ENCODE results near the gene IMMT. TPM values are rescaled to one million over a fixed set of nuclear protein-coding genes. Genes with fewer than 3 reads are reported as not detected.

IMMT gene
- total RNA-seq, 1 experiment from 2014 or later = 112 TPM

GRCh38 chr2:86147793-86148192 is 47.5 kb downstream of the IMMT start:
- Histone ChIP-seq H3T11ph (ENCODE audit: low read length) (no peak overlapping the region), H3K4me1 (ENCODE audit: insufficient read depth, low read length) (no peaks in the 10 kb centered on the region), H3K27me3 (ENCODE audit: insufficient read depth, low read length) (no peaks in the 10 kb centered on the region), H4K5ac (ENCODE audit: insufficient read length, low read depth, low read length) (no peak overlapping the region), H4K8ac (replicated peaks; ENCODE audit: insufficient read length, low read depth, low read length) (no peak overlapping the region), H3K27ac (ENCODE audit: insufficient read length, low read depth, low read length) (no peak overlapping the region), H3K4ac (ENCODE audit: low read depth, low read length) (no peak overlapping the region), H2AFZ (ENCODE audit: low read length) (no peak overlapping the region), H3K23ac (ENCODE audit: insufficient read length, low read depth, low read length) (no peak overlapping the region), H3K9ac (ENCODE audit: extremely low read depth, insufficient read length, low read length) (no peak overlapping the region), H3K23me2 (ENCODE audit: insufficient read length, low read depth, low read length, poor library complexity, severe bottlenecking) (no peaks in the 10 kb centered on the region), H3K56ac (ENCODE audit: insufficient read length, low read depth, low read length) (no peak overlapping the region), H3K9me3 (ENCODE audit: control insufficient read depth, low read depth, low read length) (no peaks in the 10 kb centered on the region), H3K79me1 (ENCODE audit: insufficient read depth, low read depth, low read length, poor library complexity, severe bottlenecking) (no peaks in the 10 kb centered on the region), H2BK5ac (ENCODE audit: insufficient read length, low read length) (no peak overlapping the region), H2BK120ac (ENCODE audit: low read depth, low read length, poor library complexity, severe bottlenecking) (no peak overlapping the region), H3K79me2 (ENCODE audit: insufficient read depth, low read length) (no peaks in the 10 kb centered on the region), H3K4me2 (ENCODE audit: insufficient read depth, insufficient read length, low read length) (no peak overlapping the region), H2BK20ac (ENCODE audit: low read depth, low read length, poor library complexity, severe bottlenecking) (no peak overlapping the region), H2BK12ac (ENCODE audit: insufficient read length, low read depth, low read length) (no peak overlapping the region), H2BK15ac (ENCODE audit: low read depth, low read length) (no peak overlapping the region), H3K18ac (ENCODE audit: insufficient read length, low read depth, low read length) (no peak overlapping the region), H4K20me1 (ENCODE audit: control insufficient read depth, insufficient read depth, insufficient read length) (no peaks in the 10 kb centered on the region), H2AK5ac (ENCODE audit: insufficient read length, low read length) (no peak overlapping the region), H4K91ac (ENCODE audit: insufficient read length, low read depth, low read length) (no peak overlapping the region), H3K14ac (ENCODE audit: insufficient read depth, low read length) (no peak overlapping the region)
- no peak for TF ChIP-seq CTCF (conservative IDR thresholded peaks at IDR 0.05)
- H3K27ac Mint-ChIP-seq = no peak overlapping the region
- peaks cover 3 to 4% of the 10 kb centered on the region in 2 experiments; a peak in 1 of 4 replicates for H3K4me1 Mint-ChIP-seq
- no peak overlapping the region for H3K4me3 Mint-ChIP-seq
- peaks cover 34 to 89% (median 62%) of the 10 kb centered on the region in 3 experiments; a peak in 6 of 7 replicates for H3K36me3 Mint-ChIP-seq (ENCODE audit: insufficient read depth in 1 of 3, low read depth in 3 of 3)
- no peaks in the 10 kb centered on the region; the same call in 1 of the 2 replicates for H3K27me3 Mint-ChIP-seq (ENCODE audit: low read depth)
- no peak for DNase-seq
- no CpG with 5 or more reads among the region's 2 CpGs for WGBS (ENCODE audit: extremely low coverage, insufficient read length, low lambda C conversion rate)
- no peaks in the 10 kb centered on the region for H3K9me3 Mint-ChIP-seq

Measured in H9 (cell line).